ENCODE data around the gene RTN4.

GRCh38 chr2:54965425-54965824, 84.8 kb downstream of the RTN4 start:
- TF ChIP-seq, protein P1, sequence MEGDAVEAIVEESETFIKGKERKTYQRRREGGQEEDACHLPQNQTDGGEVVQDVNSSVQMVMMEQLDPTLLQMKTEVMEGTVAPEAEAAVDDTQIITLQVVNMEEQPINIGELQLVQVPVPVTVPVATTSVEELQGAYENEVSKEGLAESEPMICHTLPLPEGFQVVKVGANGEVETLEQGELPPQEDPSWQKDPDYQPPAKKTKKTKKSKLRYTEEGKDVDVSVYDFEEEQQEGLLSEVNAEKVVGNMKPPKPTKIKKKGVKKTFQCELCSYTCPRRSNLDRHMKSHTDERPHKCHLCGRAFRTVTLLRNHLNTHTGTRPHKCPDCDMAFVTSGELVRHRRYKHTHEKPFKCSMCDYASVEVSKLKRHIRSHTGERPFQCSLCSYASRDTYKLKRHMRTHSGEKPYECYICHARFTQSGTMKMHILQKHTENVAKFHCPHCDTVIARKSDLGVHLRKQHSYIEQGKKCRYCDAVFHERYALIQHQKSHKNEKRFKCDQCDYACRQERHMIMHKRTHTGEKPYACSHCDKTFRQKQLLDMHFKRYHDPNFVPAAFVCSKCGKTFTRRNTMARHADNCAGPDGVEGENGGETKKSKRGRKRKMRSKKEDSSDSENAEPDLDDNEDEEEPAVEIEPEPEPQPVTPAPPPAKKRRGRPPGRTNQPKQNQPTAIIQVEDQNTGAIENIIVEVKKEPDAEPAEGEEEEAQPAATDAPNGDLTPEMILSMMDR (IDR thresholded peaks at IDR 0.05; ENCODE audit: low read depth, low read length, poor library complexity, severe bottlenecking) = no peak
- TF ChIP-seq EZH2phosphoT487 (IDR thresholded peaks at IDR 0.05; ENCODE audit: borderline replicate concordance, low read length) = no peak

Measured in DOHH2 (cell line).